ENCODE results near the gene TNS2. TPM values are rescaled to one million over a fixed set of nuclear protein-coding genes. Genes with fewer than 3 reads are reported as not detected.
A peak's percentile ranks its signal among the peaks of the same experiment; 100 is the strongest.

TNS2 gene
- total RNA-seq, 4 donors from 2014 or later = 29.2 to 274 (median 154) TPM

- peak overlapping the region; percentile 61 to 88 (median 76) for H3K27ac ChIP-seq
- no peaks in the 10 kb centered on the region for H3K36me3 ChIP-seq
- H3K4me3 ChIP-seq = peak overlapping the region in 1 of 4 donors; percentile 62
- peak in 1 of 3 donors; percentile 67 for DNase-seq
- H3K27me3 ChIP-seq = no peaks in the 10 kb centered on the region
- no peaks in the 10 kb centered on the region for H3K9me3 ChIP-seq
- TF ChIP-seq POLR2A (IDR thresholded peaks at IDR 0.05) (no peak), CTCF (IDR thresholded peaks at IDR 0.05) (no peak)
- H3K4me1 ChIP-seq = peaks cover 0 to 27% (median 4%) of the 10 kb centered on the region in 4 donors
Observed at GRCh38 chr12:53096089-53096741, 46.4 kb downstream of the TNS2 start.

- Histone ChIP-seq H3K27ac (peak overlapping the region; percentile 61 to 88 (median 76)), H3K27me3 (no peaks in the 10 kb centered on the region), H3K9me3 (no peaks in the 10 kb centered on the region), H3K4me1 (peaks cover 0 to 27% (median 4%) of the 10 kb centered on the region in 4 donors), H3K36me3 (no peaks in the 10 kb centered on the region), H3K4me3 (peak overlapping the region; percentile 49 to 62 (median 61))
- TF ChIP-seq CTCF (IDR thresholded peaks at IDR 0.05) (no peak), POLR2A (IDR thresholded peaks at IDR 0.05) (no peak)
- DNase-seq = no peak
Observed at GRCh38 chr12:53096759-53097158, 46.9 kb downstream of the TNS2 start.

DNA sequence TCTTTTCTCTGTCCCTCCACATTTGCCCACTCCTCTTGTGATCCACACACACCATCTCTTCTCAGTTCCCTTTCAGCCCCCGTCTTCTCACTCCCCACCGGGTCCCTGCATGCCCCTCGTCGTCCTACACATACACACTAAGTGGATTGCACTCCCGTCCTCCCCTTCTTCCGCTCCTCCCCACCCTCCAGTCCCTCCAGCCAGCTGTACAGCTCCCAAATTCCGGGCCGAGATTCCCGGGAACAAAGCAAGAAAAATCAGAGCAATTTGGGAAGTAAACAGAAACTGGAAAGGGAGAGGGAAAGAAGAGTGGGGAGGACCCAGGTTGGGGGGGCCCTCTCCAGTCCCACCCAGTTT, 47.3 kb downstream of the TNS2 start:
- Histone ChIP-seq H3K4me3 (peak overlapping the region; percentile 49 to 62 (median 61)), H3K9me3 (no peaks in the 10 kb centered on the region), H3K36me3 (no peaks in the 10 kb centered on the region), H3K27me3 (no peaks in the 10 kb centered on the region), H3K4me1 (peaks cover 0 to 27% (median 5%) of the 10 kb centered on the region in 4 donors), H3K27ac (peak overlapping the region; percentile 61 to 88 (median 76))
- TF ChIP-seq POLR2A (IDR thresholded peaks at IDR 0.05) (no peak), CTCF (IDR thresholded peaks at IDR 0.05) (no peak)
- DNase-seq = no peak

- Histone ChIP-seq H3K36me3 (no peaks in the 10 kb centered on the region), H3K27ac (peak within 1 kb of the TSS; percentile 61 to 88 (median 76)), H3K4me3 (peak within 1 kb of the TSS; percentile 49 to 62 (median 61)), H3K27me3 (no peaks in the 10 kb centered on the region), H3K9me3 (no peaks in the 10 kb centered on the region), H3K4me1 (peaks cover under 1 to 32% (median 7%) of the 10 kb centered on the region in 4 donors)
- TF ChIP-seq POLR2A (IDR thresholded peaks at IDR 0.05) (no peak), CTCF (IDR thresholded peaks at IDR 0.05) (peak in 4 of 6 experiments; percentile 19 to 48 (median 29))
- peak; percentile 74 to 84 (median 79) for DNase-seq
Observed at GRCh38 chr12:53097564-53098353, 47.9 kb downstream of the TNS2 start, which contains the start of gene IGFBP6. Gene IGFBP6, plus strand, starts transcription at chr12:53097667. Its CDS starts 51 bp downstream, at chr12:53097718.

GRCh38 chr12:53098354-53098981, 48.6 kb downstream of the TNS2 start:
- no peaks in the 10 kb centered on the region for H3K36me3 ChIP-seq
- TF ChIP-seq CTCF (IDR thresholded peaks at IDR 0.05) (no peak), POLR2A (IDR thresholded peaks at IDR 0.05) (no peak)
- DNase-seq = no peak
- H3K27ac ChIP-seq = peak overlapping the region; percentile 61 to 88 (median 76)
- H3K27me3 ChIP-seq = no peaks in the 10 kb centered on the region
- peak overlapping the region; percentile 49 to 62 (median 61) for H3K4me3 ChIP-seq
- no peaks in the 10 kb centered on the region for H3K9me3 ChIP-seq
- H3K4me1 ChIP-seq = peaks cover 5 to 40% (median 11%) of the 10 kb centered on the region in 4 donors

Data from Peyer's patch (tissue), 4 donors.